Mammary epithelial cell (primary cell): Measurements from ENCODE around the gene CPED1.

Experiments used
- EZH2 ChIP-seq: IDR thresholded peaks from 2 replicates; pipeline ENCODE4 v1.6.1; 2012; ENCODE audit warnings: low read length, inconsistent platforms, borderline replicate concordance
- TF ChIP-seq, protein P1 (sequence below), 2 donors: IDR thresholded peaks in 1 of 2; conservative IDR thresholded peaks in 1 of 2; 2 replicates each; pipeline ENCODE4 v1.5.1; 2011 to 2012; ENCODE audit warnings: inconsistent platforms in 2 of 2, low read length in 2 of 2, mild to moderate bottlenecking in 2 of 2, control low read depth in 1 of 2, low read depth in 1 of 2; ENCODE audit not compliant: insufficient read depth in 1 of 2; ENCODE audit errors: extremely low read depth in 1 of 2

DNA sequence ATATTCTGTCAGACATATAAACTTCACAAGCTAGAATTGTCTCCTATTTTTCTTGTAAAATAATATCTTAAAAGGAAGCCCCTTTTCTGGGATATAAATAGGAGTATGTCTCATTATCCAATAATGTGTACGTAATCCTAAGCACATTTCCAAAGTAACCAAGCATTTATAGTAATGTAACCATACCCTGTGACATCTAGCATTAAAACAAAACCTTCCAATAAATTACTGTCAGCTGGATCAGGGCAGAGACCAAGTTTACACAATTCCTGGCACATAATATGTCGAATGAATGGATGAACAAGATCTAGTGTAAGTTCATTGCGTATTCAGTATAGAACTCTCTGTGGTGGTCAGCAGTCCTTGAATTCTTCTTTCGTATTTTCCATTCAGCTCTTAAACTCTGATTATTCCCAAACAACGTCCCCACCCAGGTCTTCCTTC lies 14.3 kb downstream of the CPED1 start:
- TF ChIP-seq, protein P1, sequence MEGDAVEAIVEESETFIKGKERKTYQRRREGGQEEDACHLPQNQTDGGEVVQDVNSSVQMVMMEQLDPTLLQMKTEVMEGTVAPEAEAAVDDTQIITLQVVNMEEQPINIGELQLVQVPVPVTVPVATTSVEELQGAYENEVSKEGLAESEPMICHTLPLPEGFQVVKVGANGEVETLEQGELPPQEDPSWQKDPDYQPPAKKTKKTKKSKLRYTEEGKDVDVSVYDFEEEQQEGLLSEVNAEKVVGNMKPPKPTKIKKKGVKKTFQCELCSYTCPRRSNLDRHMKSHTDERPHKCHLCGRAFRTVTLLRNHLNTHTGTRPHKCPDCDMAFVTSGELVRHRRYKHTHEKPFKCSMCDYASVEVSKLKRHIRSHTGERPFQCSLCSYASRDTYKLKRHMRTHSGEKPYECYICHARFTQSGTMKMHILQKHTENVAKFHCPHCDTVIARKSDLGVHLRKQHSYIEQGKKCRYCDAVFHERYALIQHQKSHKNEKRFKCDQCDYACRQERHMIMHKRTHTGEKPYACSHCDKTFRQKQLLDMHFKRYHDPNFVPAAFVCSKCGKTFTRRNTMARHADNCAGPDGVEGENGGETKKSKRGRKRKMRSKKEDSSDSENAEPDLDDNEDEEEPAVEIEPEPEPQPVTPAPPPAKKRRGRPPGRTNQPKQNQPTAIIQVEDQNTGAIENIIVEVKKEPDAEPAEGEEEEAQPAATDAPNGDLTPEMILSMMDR (conservative IDR thresholded peaks at IDR 0.05 in 1 of 2, IDR thresholded peaks at IDR 0.05 in 1 of 2; ENCODE audit: extremely low read depth in 1 of 2, insufficient read depth in 1 of 2, low read depth in 1 of 2, low read length in 2 of 2), result no peak
- TF ChIP-seq EZH2, result no peak
